HG02678 (cell line): ENCODE data around the gene MUS81.
A peak's percentile ranks its signal among the peaks of the same experiment; 100 is the strongest.
"Not testable (repeated sequence)": the region's sequence is repeated elsewhere in the genome, so short reads cannot be mapped to it uniquely, and the experiment has no call there.

Experiments
- ATAC-seq: cut with Tn5 transposase; IDR thresholded peaks from one replicate; pipeline ENCODE4 v1.9.1; 2021; ENCODE audit warnings: mild to moderate bottlenecking, moderate library complexity; ENCODE audit not compliant: unreplicated experiment

The MUS81 gene

DNA sequence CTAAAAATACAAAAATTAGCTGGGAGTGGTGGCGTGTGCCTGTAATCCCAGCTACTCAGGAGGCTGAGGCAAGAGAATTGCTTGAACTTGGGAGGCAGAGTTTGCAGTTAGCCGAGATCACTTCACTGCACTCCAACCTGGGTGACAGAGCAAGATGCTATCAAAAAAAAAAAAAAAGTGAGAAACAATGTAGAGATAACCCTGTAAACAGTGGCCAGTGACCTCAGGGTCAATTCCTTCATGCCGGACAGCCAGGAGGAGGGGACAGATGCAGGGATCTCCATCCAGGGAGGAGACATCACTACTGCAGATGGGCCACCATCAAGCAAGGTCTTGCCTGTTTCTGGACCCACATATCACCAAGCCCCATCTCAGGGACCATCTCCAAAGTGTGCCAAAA lies 12.5 kb upstream of the MUS81 start:
- ATAC-seq: no peak

DNA sequence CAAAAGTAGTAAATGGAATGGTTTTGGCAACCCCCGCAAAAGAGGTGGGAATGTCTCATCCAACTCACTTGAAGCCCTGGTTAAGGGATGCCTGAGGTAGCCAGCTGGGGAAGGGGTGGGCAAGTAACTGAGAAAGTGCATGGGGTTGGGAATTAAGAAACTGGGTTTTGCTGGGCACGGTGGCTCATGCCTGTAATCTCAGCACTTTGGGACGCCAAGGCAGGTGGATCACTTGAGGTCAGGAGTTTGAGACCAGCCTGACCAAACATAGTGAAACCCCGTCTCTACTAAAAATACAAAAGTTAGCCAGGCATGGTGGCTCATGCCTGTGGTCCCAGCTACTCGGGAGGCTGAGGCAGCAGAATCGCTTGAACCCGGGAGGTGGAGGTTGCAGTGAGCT lies 11.5 kb upstream of the MUS81 start:
- not testable (repeated sequence) for ATAC-seq

DNA sequence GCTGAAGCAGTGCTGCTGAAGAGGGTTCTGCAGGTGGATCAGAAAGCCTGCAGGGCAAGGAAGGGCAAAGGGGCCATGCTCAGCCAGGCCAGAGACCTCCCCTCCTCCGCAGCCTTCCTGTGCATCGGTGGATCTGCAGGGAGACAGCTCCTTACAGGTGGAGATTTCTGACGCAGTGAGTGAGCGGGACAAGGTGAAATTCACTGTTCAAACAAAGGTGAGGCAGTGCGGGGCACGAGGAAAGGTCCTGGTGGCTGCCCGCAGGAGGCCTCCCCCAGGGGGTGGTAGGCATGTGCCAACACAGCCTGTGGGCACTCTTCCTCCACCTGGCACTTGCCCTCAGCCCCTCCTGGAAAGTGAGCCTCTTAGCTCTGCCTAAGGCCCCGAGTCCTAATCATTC lies 10.9 kb upstream of the MUS81 start:
- no peak for ATAC-seq

DNA sequence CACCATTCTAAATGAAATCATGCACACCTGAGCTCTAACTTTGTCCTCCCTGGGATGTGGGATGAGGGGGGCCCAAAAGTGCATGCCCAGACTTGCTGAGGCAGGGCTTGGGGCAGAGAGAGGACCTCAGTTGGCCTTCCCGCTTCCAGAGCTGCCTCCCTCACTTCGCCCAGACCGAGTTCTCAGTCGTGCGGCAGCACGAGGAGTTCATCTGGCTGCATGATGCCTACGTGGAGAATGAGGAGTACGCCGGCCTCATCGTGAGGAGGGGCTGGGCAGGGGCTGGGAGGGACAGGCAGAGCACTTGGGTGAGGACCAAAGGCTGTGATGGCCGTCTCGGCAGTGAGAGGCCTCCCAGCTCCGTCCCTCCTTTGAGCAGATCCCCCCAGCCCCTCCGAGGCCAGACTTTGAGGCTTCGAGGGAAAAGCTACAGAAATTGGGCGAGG lies 10.4 kb upstream of the MUS81 start:
- ATAC-seq: no peak

DNA sequence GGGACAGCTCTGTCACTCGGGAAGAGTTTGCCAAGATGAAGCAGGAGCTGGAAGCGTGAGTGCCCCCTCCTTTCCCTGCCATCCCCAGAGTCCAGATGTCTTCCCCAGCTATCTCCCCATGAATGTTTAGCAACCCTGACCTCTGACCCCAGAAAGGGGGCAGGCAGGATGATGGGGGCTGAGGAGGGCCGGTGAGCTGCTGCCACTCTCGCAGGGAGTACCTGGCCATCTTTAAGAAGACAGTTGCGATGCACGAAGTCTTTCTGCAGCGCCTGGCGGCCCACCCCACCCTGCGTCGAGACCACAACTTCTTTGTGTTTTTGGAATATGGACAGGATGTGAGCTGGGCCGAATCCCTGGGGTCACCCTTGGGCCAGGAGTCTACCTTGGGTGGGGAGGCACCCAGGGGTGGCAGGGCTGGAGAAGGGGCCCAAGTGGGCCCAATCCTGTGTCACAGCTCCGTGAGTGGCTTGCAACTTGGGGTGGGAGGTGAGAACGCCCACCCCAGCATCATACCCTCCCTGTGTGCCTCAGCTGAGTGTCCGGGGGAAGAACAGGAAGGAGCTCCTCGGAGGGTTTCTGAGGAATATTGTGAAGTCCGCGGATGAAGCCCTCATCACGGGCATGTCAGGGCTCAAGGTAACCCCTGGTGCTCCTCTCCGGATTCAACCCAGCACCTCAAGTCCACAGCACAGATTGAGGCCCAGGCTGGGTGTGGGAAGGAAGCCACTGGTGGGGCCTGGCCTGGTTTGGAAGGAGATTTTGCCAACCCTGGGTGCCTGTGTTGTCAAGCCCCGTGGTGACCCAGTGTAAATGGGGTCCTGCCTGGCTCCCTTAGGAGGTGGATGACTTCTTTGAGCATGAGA lies 9.8 kb upstream of the MUS81 start:
- no peak for ATAC-seq

DNA sequence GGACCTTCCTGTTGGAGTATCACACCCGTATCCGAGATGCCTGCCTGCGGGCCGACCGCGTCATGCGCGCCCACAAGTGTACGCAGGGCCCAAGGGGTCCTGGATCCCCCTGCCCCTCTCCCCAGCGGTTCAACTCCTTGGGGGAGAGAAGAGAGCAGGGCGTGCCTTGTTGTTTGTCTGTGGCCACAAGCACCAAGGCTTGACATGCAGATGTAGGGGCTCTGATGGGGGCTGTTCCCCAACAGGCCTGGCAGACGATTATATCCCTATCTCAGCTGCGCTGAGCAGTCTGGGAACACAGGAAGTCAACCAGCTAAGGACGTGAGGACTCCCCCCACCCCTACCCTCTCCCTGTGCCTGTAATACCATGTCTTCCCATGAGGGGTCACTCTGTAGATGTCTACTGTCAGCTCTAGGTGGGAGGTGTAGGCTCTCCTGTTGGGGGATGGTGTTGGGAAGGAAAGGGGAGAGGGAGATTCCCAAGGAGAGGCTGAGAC lies 9.1 kb upstream of the MUS81 start:
- no peak for ATAC-seq

DNA sequence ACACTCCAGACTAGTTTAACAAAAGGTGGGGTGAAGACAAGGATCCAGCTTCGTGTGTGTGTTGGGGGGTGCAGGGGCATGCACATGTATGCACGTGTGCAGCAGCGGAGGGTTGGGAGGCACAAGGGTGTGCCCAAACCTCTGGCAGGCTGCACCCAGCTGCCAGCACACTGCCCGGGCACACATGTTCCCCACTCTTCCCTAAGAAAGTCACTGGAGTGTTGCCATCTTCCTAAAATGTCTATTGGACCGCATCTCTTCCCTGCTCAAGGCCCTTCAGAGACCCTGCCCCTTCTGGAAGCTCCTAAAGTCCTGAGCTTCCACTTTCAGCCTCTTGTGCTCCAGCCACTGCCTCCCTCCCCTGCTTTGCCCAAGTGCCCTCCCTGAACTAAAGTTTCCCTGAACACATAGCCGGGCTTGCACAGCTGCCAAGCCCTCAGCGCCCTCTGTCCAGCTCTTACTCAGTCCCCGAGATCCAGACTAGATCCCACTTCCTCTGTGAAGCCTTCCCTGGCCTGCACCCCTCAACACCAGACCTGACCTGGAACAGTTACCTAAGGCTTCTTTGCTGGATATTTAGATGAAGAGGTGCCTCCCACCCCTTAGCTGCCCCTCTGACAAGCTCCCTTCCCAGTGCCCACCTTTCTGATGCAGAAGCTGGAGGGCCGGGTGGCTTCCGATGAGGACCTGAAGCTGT lies 8.3 kb upstream of the MUS81 start:
- no peak for ATAC-seq

DNA sequence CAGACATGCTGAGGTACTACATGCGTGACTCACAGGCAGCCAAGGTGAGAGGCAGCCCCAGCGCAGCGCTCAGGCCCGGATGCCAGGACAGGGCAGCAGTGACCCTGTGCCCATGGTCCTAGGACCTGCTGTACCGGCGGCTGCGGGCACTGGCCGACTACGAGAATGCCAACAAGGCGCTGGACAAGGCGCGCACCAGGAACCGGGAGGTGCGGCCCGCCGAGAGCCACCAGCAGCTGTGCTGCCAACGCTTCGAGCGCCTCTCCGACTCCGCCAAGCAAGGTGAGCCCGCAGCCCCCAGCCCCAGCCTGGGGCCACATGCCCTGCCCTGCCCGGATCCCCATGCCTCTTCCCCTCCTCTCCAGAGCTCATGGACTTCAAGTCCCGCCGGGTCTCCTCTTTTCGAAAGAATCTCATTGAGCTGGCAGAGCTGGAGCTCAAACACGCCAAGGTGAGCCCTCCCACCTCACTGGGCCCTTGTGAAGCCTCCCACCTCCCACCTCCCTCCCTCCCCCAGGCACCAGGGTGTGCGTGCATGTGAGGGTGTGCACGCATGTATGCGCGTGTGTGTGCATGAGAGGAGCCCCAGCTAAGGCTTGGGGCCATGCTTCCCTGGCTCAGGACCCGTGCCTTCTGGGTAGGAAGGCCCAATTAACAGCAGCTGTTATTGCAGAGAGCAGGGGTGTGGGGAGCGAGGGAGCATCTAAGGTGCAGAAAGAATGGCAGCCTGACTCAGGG lies 7.6 kb upstream of the MUS81 start:
- ATAC-seq: no peak

DNA sequence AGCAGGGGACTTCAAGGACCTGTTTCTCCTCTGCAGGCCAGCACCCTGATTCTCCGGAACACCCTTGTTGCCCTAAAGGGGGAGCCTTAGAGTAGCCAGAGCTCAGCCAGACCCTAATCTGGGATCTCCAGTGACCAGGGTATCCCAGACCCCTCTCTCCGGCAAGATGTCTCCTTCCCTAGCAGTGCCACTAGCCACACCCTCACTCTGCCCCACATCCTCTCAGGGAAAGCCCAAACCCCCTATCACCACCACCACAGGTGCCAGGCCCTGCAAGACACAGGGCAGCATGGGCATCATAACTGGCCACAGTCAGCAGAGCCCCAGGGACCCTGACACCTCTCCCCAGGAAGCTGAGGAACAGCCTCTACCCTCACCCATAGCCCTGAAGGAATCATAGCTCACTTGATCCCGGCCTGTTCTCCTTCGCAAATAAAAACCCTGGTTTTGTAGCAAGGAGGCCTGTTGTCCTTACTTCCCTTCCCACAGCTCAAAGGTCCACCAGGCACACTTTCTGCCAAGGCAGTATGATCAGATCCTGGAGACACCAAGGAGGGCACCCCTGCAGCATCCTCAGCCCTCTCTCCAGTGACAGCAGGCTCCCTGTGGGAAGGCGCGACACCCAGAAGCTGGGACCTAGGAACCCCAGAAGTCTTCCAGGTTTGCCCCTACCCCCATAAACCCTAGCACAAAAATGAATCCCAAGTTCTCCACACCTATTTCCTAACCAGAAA lies 6.8 kb upstream of the MUS81 start:
- ATAC-seq: no peak

DNA sequence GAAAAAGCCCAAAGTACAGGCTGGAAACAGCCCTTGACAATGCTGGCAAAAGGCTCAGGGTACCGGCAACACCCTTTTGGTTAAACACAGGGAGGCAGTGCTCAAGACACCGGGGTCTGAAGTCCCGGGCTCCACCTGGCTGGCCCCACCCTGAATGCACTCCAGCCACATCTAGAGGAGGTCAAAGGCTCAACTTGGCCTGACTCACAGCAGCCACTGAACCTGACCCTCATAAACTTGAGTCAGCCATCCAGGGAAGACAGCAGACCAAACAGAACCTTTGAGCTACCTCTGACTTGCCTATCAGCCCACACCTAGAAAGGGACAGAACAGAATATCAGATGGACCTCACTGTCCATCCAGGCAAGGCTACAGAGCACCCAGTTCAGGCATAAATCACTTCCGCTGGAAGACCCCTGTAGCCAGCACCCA lies 6.1 kb upstream of the MUS81 start:
- ATAC-seq: no peak

DNA sequence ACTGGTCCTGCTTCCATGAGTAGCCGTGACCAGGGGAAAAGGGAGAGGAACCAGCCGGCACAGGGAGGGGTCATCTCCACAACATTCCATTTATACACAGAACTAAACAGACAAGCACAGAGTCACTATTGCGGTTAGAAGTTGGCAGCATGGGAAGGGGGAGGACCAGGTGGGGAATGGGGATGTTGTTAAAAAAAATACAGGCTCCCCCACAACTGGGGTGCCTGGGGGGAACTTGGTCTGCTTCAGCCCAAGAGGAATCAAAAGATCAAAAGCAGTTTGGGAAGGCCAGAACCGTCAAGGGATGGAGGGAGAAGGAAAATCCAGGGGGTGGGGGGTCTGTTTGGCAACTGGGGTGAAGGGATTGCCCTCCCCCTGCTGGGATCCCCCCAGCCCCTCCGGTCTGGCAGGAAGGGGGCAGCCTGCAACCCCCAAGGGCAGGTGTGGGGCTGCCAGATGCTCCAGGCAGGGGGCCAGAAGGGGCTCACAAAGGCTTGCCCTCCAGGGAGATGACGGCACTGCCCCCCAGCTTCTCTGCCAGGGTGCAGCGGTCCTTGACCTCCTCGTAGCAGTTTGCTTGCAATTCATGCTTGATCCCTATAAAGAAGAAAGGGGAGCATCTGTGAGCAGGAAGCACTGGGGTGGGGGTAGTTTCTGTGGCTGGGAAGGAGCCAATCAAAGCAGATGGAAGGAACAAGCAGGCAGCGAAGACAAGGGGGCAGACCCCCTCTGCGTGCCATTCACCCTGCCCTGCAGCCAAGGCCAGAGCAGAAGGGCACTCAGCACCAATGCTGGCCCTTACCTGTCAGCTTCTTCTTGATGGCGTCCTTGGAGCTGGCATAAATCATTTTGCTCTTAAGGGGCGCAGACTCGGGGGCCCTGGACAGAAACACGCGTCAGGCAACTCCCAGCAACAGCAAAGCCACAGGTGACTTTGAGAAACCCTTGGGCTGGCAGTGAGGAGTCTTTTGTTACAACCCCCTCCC lies 5.1 kb upstream of the MUS81 start:
- ATAC-seq: no peak

DNA sequence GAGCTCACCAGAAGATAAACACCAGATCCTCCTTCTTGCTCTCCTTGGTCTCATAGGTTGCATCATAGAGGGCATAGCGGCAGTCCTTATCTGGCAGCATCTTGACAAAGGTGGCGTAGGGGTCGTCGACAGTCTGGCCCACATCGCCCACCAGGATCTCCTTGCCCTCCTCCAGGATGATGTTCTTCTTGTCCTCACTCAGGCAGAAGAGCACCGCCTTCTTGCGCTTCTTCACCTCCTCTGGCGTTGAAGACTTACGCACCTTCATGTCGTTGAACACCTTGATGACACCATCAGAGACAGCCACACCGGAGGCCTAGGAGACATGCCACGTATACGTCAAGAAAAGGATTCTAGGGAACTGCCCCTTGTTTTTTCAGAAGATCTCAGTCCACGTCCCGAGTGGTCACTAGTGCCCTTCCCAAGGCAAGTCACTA lies 4.3 kb upstream of the MUS81 start:
- ATAC-seq: no peak

DNA sequence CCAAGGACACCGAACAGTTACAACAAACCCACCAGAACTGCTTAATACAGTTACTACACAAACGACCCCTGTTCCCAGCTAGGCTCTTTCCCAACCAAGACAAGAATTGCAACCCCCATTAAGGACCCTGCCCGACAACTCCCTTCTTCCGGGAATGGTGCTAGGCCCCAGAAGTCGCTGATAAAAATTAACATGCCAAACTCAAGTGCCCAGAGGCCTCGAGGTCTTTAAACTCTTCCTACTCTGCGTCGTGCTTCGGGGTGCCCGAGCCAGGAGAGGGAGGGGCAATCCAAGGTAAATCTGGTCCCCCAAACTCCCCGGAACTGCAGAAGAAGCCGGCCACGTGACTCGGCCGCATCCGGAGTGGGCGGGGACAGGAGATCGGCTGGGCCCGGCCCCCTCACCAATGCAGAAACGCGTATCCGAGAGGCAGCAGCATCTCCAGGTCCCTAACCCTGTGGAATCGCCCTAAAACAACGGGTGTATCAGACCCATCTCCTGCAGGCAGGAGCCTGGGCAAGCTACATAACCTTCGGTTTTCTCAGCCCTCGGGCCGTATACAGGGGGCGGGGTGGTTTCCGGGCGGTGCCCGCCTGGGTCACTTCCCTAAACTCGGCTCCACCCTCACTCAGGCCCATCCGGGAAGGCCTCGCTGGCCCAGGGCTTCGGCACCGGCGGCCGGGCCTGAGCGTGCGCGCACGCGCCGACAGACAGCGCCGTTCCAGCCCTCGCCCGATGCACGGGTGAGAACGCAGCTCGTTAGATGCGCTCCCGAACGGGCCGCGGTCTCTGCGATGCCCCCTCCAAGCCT lies 3.3 kb upstream of the MUS81 start:
- ATAC-seq: peak; percentile 31

DNA sequence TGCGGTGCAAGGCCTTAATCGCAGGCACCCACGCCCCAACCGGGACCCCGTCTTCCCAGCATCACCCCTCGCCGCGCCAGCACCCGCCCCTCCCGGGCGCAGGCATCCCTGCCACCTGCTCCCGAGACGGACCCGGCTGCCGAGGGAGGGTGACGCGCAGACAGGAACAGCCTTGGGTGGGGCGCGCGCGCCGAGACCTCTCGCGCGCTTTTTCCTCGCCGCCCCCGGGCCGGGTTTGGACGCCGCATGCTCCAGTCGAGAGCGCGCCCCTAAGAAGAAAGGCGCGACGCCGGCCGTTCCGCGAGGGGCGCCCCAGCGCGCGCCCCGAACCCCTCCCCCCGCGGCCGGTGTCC lies 2.8 kb upstream of the MUS81 start:
- peak; percentile 1 for ATAC-seq

DNA sequence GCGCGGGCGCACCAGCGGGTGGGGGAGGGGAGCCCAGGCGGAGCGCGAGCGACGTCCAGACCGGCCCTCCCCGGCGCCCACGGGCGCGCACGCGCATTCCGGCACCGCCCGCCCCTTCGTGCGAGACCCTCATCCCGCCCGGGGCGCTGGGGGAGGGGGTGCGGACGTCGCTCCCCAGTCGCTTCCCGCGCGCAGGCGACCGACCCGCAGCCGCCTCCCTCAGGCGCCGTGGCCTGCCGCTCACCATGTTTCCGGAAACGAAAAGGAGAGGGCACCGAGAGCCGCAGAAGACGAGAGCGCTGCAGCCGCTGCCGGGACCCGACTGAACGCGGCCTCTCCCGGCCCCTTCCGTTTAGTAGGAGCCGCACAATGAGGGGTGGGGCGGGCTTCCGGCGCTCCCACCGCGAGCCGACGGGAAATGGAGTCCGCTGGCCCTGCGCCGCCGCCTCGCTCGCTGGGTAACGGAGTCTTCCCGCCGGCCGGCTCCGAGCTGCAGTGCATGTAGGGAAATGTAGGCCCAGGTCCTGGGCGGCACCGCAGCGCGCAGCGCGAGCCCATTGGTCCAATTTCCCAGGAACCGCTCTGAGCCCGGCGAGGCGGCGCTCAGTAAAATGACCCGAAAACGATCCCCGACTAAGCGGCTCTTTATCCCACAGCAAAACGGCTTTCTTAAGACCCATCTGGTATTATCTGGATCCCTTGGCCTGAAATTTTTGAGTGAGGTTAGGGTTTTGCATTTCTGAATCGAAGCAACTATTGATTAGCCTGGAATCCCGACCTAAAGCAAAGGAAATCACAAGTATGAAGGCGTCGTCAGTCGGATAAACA lies 2.2 kb upstream of the MUS81 start, which contains the start of gene CFL1:
CFL1 (minus strand) TSS at position 328 of the 828 bp plus-strand sequence; CDS start at position 247, 81 bp downstream.
- ATAC-seq: peak; percentile 50

DNA sequence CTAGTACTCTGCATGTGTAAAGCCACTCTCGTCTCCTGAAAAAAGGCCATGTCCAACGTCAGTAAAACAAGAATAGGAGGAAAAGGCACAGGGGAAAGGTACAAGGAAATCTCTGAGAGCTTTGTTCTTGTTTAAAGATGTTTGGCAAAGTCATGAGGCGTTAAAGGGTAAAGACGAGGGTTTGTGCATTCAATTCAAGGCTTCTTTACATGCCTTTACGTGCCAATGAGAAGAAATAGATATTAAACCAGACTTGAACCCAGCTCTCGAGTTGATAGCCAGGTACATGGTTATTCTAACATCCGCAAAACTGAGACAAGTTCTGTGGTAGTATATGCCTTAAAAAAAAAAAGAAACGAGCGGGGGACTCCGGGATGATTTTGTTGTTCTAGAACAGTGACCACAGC lies 1.5 kb upstream of the MUS81 start:
- no peak for ATAC-seq

DNA sequence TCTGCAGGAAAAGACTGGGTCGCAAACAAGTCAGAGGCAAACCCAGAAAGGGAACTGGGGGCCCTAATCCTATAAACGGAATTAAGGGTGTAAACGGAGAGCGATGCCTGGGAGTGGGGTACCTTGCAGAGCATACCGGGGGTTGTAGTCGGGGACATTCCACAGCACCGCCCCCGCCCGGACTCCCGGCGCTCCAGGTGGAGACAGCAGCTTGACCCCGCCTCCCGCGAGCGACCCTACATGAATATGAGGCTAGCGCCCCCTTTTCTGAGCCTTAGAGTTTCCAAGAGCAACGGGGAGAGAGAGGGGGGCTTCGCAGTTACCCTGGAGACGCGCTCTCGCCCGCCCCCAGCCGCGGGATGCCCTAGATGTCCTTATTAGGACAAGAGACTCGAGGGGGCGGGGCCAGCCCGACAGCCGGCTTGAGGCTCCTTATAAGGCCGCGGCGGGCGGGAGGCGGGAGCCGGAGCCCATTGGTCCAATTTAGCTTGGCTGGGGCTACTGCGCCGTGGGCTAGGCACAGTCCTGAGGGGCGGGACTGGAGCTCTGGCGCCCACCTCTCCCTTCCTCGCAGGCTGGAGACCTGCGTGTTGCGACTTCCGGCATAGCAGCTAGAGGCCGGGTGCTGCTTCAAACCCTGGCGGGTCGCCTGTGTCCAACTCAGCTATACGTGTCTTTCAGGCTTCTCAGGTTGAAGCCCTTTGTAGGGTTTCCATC lies 980 bp upstream of the MUS81 start:
- peak; percentile 47 for ATAC-seq
